H1 (cell line): ENCODE data around the gene CXADR. TPM values are rescaled to one million over a fixed set of nuclear protein-coding genes. Genes with fewer than 3 reads are reported as not detected.

Source experiments
- CTCF ChIA-PET: fragments of 300-600 bp; sonication (Branson Sonifier 250); formaldehyde crosslinking; loops from one replicate; lab custom pipeline; 2021; ENCODE audit not compliant: partially characterized antibody; lab: Charles Lee
- POLR2A ChIA-PET: fragments of 300-600 bp; sonication (Branson Sonifier 250); formaldehyde crosslinking; loops from one replicate; lab custom pipeline; 2021; ENCODE audit warnings: inconsistent platforms; ENCODE audit not compliant: partially characterized antibody; lab: Charles Lee
- DNase-seq, 2 experiments: peaks; one replicate each; pipeline versions ENCODE4 v3.0.0 to v3.0.0-alpha.2; 2010 to 2022; ENCODE audit warnings: low spot score in 2 of 2, low read depth in 1 of 2, mixed read lengths in 1 of 2
- FAIRE-seq: peaks from 2 replicates; lab custom pipeline; 2011; peaks lifted over from hg19 to GRCh38; lab: Jason Lieb, UNC
- H2AFZ ChIP-seq: 2 replicates; pipeline ENCODE4 v1.8.1; 2012; ENCODE audit warnings: low read length, inconsistent platforms
- H2AK5ac ChIP-seq: 2 replicates; pipeline ENCODE4 v1.6.1; 2013; ENCODE audit warnings: low read depth, low read length
- H2BK120ac ChIP-seq: replicated peaks from 2 replicates; pipeline ENCODE3; 2013; ENCODE audit warnings: low read depth, low read length, inconsistent platforms
- H2BK12ac ChIP-seq: 2 replicates; pipeline ENCODE4 v1.6.1; 2013; ENCODE audit warnings: low read depth, low read length
- H2BK15ac ChIP-seq: 2 replicates; pipeline ENCODE4 v1.6.1; 2013; ENCODE audit warnings: low read length
- H2BK20ac ChIP-seq: 2 replicates; pipeline ENCODE4 v1.6.1; 2013; ENCODE audit warnings: low read length
- H2BK5ac ChIP-seq: 2 replicates; pipeline ENCODE4 v1.6.1; 2013; ENCODE audit warnings: low read depth, low read length
- H3K14ac ChIP-seq: 2 replicates; pipeline ENCODE4 v1.6.1; 2013; ENCODE audit warnings: inconsistent platforms; ENCODE audit not compliant: insufficient read length
- H3K18ac ChIP-seq: 2 replicates; pipeline ENCODE4 v1.6.1; 2013; ENCODE audit warnings: low read length; ENCODE audit errors: extremely low read depth
- H3K23ac ChIP-seq: 2 replicates; pipeline ENCODE4 v1.6.1; 2013; ENCODE audit warnings: inconsistent platforms; ENCODE audit not compliant: insufficient read length
- H3K23me2 ChIP-seq: 2 replicates; pipeline ENCODE4 v1.6.1; 2013; ENCODE audit warnings: low read depth, low read length
- H3K27ac ChIP-seq: 2 replicates; pipeline ENCODE4 v1.6.1; 2011; ENCODE audit warnings: low read depth, low read length, inconsistent platforms
- H3K27me3 ChIP-seq, 4 experiments: replicated peaks in 1 of 4; 1 replicate in 1 of 4; 2 replicates in 3 of 4; pipeline versions ENCODE4 v1.6.1 to v1.8.1; 2011 to 2013; ENCODE audit warnings: low read length in 3 of 4, mild to moderate bottlenecking in 3 of 4, inconsistent platforms in 2 of 4, mixed read lengths in 2 of 4, moderate library complexity in 1 of 4; ENCODE audit not compliant: control insufficient read depth in 3 of 4, insufficient read depth in 3 of 4; ENCODE audit errors: extremely low read depth in 1 of 4
- H3K36me3 ChIP-seq, 4 experiments: 2 replicates each; pipeline versions ENCODE4 v1.6.1 to v1.8.1; 2011 to 2013; ENCODE audit warnings: mild to moderate bottlenecking in 4 of 4, low read length in 3 of 4, moderate library complexity in 2 of 4, control low read depth in 1 of 4, inconsistent platforms in 1 of 4; ENCODE audit not compliant: insufficient read depth in 4 of 4, control insufficient read depth in 2 of 4
- H3K4ac ChIP-seq: replicated peaks from 2 replicates; pipeline ENCODE3; 2013; ENCODE audit warnings: low read length, low read depth, mixed read lengths, inconsistent platforms; ENCODE audit not compliant: insufficient read length
- H3K4me1 ChIP-seq, 4 experiments: replicated peaks in 1 of 4; 1 replicate in 1 of 4; 2 replicates in 3 of 4; pipeline versions ENCODE4 v1.6.1 to v1.8.1; 2011 to 2013; ENCODE audit warnings: low read length in 3 of 4, inconsistent platforms in 2 of 4, mixed read lengths in 1 of 4; ENCODE audit not compliant: insufficient read depth in 4 of 4, control insufficient read depth in 3 of 4
- H3K4me2 ChIP-seq, 2 experiments: 2 replicates each; pipeline versions ENCODE4 v1.6.1 to v1.8.1; 2011 to 2013; ENCODE audit warnings: low read depth in 2 of 2, low read length in 2 of 2, control low read depth in 1 of 2, inconsistent platforms in 1 of 2, mild to moderate bottlenecking in 1 of 2; ENCODE audit not compliant: insufficient read depth in 1 of 2
- H3K4me3 ChIP-seq, 4 experiments: fragments of 200-600, 300-600 bp in 1 of 4; sonication (generic), shearing (Covaris generic), sonication (Bioruptor Twin) in 1 of 4; 2 replicates each; pipeline versions ENCODE4 v1.5.1 to v1.8.1; 2011 to 2016; ENCODE audit warnings: low read length in 4 of 4, low read depth in 3 of 4, control low read depth in 2 of 4, inconsistent platforms in 2 of 4, mild to moderate bottlenecking in 2 of 4, mixed read lengths in 1 of 4, moderate library complexity in 1 of 4; ENCODE audit not compliant: insufficient read depth in 2 of 4; ENCODE audit errors: extremely low read depth in 1 of 4
- H3K56ac ChIP-seq: replicated peaks from 2 replicates; pipeline ENCODE3; 2013; ENCODE audit warnings: low read depth, mild to moderate bottlenecking, mixed read lengths, low read length, inconsistent platforms; ENCODE audit not compliant: insufficient read length
- H3K79me1 ChIP-seq: 2 replicates; pipeline ENCODE4 v1.6.1; 2013; ENCODE audit warnings: low read depth, low read length, control low read depth
- H3K79me2 ChIP-seq, 2 experiments: 2 replicates each; pipeline versions ENCODE4 v1.6.1 to v1.8.1; 2012 to 2013; ENCODE audit warnings: low read length in 2 of 2, mild to moderate bottlenecking in 2 of 2, inconsistent platforms in 1 of 2; ENCODE audit not compliant: insufficient read depth in 2 of 2, control insufficient read depth in 1 of 2
- H3K9ac ChIP-seq, 4 experiments: replicated peaks in 1 of 4; 1 replicate in 1 of 4; 2 replicates in 3 of 4; pipeline versions ENCODE4 v1.6.1 to v1.8.1; 2011 to 2013; ENCODE audit warnings: low read depth in 3 of 4, low read length in 3 of 4, control low read depth in 2 of 4, mild to moderate bottlenecking in 2 of 4, moderate library complexity in 2 of 4, inconsistent platforms in 1 of 4; ENCODE audit errors: extremely low read depth in 1 of 4
- H3K9me3 ChIP-seq, 2 experiments: 2 replicates each; pipeline versions ENCODE4 v1.6.1 to v1.8.1; 2012 to 2013; ENCODE audit warnings: mild to moderate bottlenecking in 2 of 2, moderate library complexity in 2 of 2, control low read depth in 1 of 2, inconsistent platforms in 1 of 2, low read depth in 1 of 2, low read length in 1 of 2, mixed read lengths in 1 of 2; ENCODE audit not compliant: insufficient read depth in 2 of 2
- H4K20me1 ChIP-seq, 2 experiments: replicated peaks in 1 of 2; 2 replicates each; pipeline versions ENCODE3 to v1.8.1; 2011 to 2013; ENCODE audit warnings: inconsistent platforms in 2 of 2, low read length in 2 of 2, mild to moderate bottlenecking in 1 of 2; ENCODE audit not compliant: insufficient read depth in 2 of 2, control insufficient read depth in 1 of 2
- H4K5ac ChIP-seq: 2 replicates; pipeline ENCODE4 v1.6.1; 2013; ENCODE audit warnings: low read length, low read depth, mixed read lengths, inconsistent platforms; ENCODE audit not compliant: insufficient read length
- H4K8ac ChIP-seq: 2 replicates; pipeline ENCODE4 v1.8.0; 2013; ENCODE audit warnings: mild to moderate bottlenecking, moderate library complexity, low read length, inconsistent platforms; ENCODE audit not compliant: insufficient read depth; ENCODE audit errors: extremely low read depth
- H4K91ac ChIP-seq: replicated peaks from 2 replicates; pipeline ENCODE3; 2013; ENCODE audit warnings: low read length, mixed read lengths, inconsistent platforms; ENCODE audit not compliant: insufficient read length
- CBX8 ChIP-seq: fragments of 300-800, 300-1000 bp; sonication (generic); IDR thresholded peaks from 2 replicates; pipeline ENCODE4 v1.7.1; 2016; ENCODE audit warnings: low read depth, low read length, borderline replicate concordance
- CEBPB ChIP-seq: IDR thresholded peaks from 2 replicates; pipeline ENCODE4 v1.6.1; 2012; ENCODE audit warnings: low read depth, low read length
- CTBP2 ChIP-seq: IDR thresholded peaks from 2 replicates; pipeline ENCODE4 v1.7.0; 2011; ENCODE audit warnings: borderline replicate concordance, mild to moderate bottlenecking, moderate library complexity, mixed read lengths, low read length; ENCODE audit not compliant: insufficient read depth, insufficient read length
- EZH2 ChIP-seq: fragments of 200-600 bp; sonication (generic); IDR thresholded peaks from 2 replicates; pipeline ENCODE4 v1.7.1; 2012; ENCODE audit warnings: low read depth, mild to moderate bottlenecking, moderate library complexity, low read length, inconsistent platforms; ENCODE audit not compliant: severe bottlenecking
- GTF2F1 ChIP-seq: IDR thresholded peaks from 2 replicates; pipeline ENCODE4 v1.6.1; 2012; ENCODE audit warnings: low read depth, low read length, improper control_type of control experiment, borderline replicate concordance
- POU5F1 ChIP-seq: IDR thresholded peaks from 2 replicates; pipeline ENCODE4 v1.6.1; 2011; ENCODE audit warnings: low read depth, mild to moderate bottlenecking, low read length, moderate library complexity
- RAD21 ChIP-seq, 2 experiments: IDR thresholded peaks in 1 of 2; conservative IDR thresholded peaks in 1 of 2; 2 replicates each; pipeline ENCODE4 v1.6.1; 2011; ENCODE audit warnings: low read depth in 2 of 2, low read length in 2 of 2, improper control_type of control experiment in 1 of 2, inconsistent platforms in 1 of 2, mild to moderate bottlenecking in 1 of 2, moderate library complexity in 1 of 2
- SAP30 ChIP-seq: fragments of 300-600 bp; sonication (generic); IDR thresholded peaks from 2 replicates; pipeline ENCODE4 v1.7.1; 2012; ENCODE audit warnings: low read length, moderate library complexity, mild to moderate bottlenecking, inconsistent platforms; ENCODE audit not compliant: insufficient read depth, insufficient replicate concordance
- SIX5 ChIP-seq: IDR thresholded peaks from 2 replicates; pipeline ENCODE4 v1.6.1; 2011; ENCODE audit warnings: mild to moderate bottlenecking, low read depth, low read length
- SUZ12 ChIP-seq: fragments of 200-600 bp; sonication (generic); IDR thresholded peaks from 2 replicates; pipeline ENCODE4 v1.6.1; 2012; ENCODE audit warnings: mild to moderate bottlenecking, inconsistent platforms, low read length, moderate library complexity, mixed read lengths
- TEAD4 ChIP-seq: IDR thresholded peaks from 2 replicates; pipeline ENCODE4 v1.6.1; 2012; ENCODE audit warnings: low read depth, low read length, inconsistent platforms, mixed read lengths
- WGBS, 2 experiments: shearing (Covaris generic) in 1 of 2; methylation state at CpG; one replicate each; pipeline versions ENCODE4 v1.1.6 to v1.1.7; 2013 to 2015; ENCODE audit warnings: low lambda C conversion rate in 2 of 2, mixed read lengths in 2 of 2, inconsistent platforms in 1 of 2, low coverage in 1 of 2, missing lambda C conversion rate in 1 of 2; ENCODE audit not compliant: insufficient replicate concordance in 2 of 2, insufficient coverage in 1 of 2, insufficient read length in 1 of 2; ENCODE audit errors: extremely low coverage in 1 of 2, missing lambda C conversion rate in 1 of 2; 5-methylcytosine and 5-hydroxymethylcytosine counted together
- polyA plus RNA-seq, 7 experiments: library from polyadenylated mRNA; depleted of rRNA in 3 of 7; stranded (reverse) in 5 of 7; unstranded in 2 of 7; fragments of >200 nt in 5 of 7; fragments of 200-250 nt in 2 of 7; gene quantifications; 1 replicate in 5 of 7; 2 replicates in 1 of 7; 4 replicates in 1 of 7; pipeline versions ENCODE4 v1.2.1 to v1.2.3, GENCODE V29; 2011 to 2013; ENCODE audit warnings: missing spikeins in 2 of 7, mixed read lengths in 2 of 7
- total RNA-seq: library from RNA; stranded (reverse); fragmentation: NEBNext Ultra II Directional; extraction: Animal tissue kit (Norgen Biotek cat#: 25700); gene quantifications from 2 replicates; pipeline ENCODE4 v1.2.1, GENCODE V29; 2021
- TF ChIP-seq, protein P1 (sequence below): IDR thresholded peaks from 2 replicates; pipeline ENCODE4 v1.6.1; 2011; ENCODE audit warnings: low read length, improper control_type of control experiment

The CXADR gene
- total and polyA plus RNA-seq, 2 of the 8 experiments (the other 6 are each of a cell fraction or from before 2014, with no cell fraction given), result 45.6 to 145 TPM

DNA sequence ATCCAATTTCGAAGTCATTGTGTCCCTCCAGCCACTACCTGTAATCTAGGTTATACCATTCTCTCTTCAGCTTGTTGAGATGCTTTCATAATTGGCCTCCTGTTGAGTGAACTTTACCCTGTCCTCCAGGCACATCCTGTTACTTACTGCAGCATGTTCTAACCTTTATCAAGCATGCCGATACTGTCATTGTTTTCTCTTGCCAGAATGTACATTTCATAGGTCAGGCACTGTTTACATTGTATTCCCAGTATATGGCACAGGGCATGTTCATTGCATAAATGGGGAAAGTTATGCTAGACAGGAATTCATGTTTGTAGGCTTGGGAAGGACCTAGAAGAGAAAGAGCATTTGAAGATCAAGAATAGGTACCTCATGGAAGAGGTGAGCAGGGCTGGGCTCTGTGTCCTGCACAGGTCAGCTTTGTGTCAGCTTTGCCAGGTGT lies 10.2 kb downstream of the CXADR start:
- no peak overlapping the region for H2BK5ac ChIP-seq
- CTCF ChIA-PET, result interaction anchor here (0.9 to 2.9 kb wide), 3 partner anchors 11 to 20 kb away, joined by 3 to 12 read pairs (median 5); partner anchors contain the start of gene CXADR
- H3K27ac ChIP-seq, result no peak overlapping the region
- H2AFZ ChIP-seq, result no peak overlapping the region
- H3K4me3 ChIP-seq, result no peak overlapping the region
- no peak overlapping the region for H4K8ac ChIP-seq
- H3K23me2 ChIP-seq, result no peaks in the 10 kb centered on the region
- WGBS, 2 experiments, result 88% methylated on average over 2 of the region's 2 CpGs; no CpG with 5 or more reads in 1 of the 2 experiments
- H3K9ac ChIP-seq, result no peak overlapping the region
- H3K79me2 ChIP-seq, result peaks cover 76 to 100% of the 10 kb centered on the region in 2 experiments
- H2BK20ac ChIP-seq, result no peak overlapping the region
- H2BK15ac ChIP-seq, result no peak overlapping the region
- no peak overlapping the region for H2AK5ac ChIP-seq
- H3K14ac ChIP-seq, result no peak overlapping the region
- no peaks in the 10 kb centered on the region for H3K9me3 ChIP-seq
- no peak overlapping the region for H4K5ac ChIP-seq
- H3K4me2 ChIP-seq, result no peak overlapping the region; a peak in 1 of 4 replicates
- no peak overlapping the region for H3K18ac ChIP-seq
- no peak overlapping the region for H2BK120ac ChIP-seq
- POLR2A ChIA-PET, result interaction anchor here (1.0 to 12.6 kb wide), 4 partner anchors 8 to 27 kb away, joined by 3 to 144 read pairs (median 4); partner anchors contain the start of gene CXADR
- H3K27me3 ChIP-seq, result no peaks in the 10 kb centered on the region
- H3K4ac ChIP-seq, result no peak overlapping the region
- H3K4me1 ChIP-seq, result peaks cover 2 to 20% (median 17%) of the 10 kb centered on the region in 4 experiments; a peak in 5 of 7 replicates
- H4K91ac ChIP-seq, result no peak overlapping the region
- H3K79me1 ChIP-seq, result peaks cover 8% of the 10 kb centered on the region
- H3K23ac ChIP-seq, result no peak overlapping the region
- H3K36me3 ChIP-seq, result peaks cover 0 to 17% (median 0%) of the 10 kb centered on the region in 4 experiments; a peak in 2 of 8 replicates
- peaks cover 45 to 50% of the 10 kb centered on the region in 2 experiments for H4K20me1 ChIP-seq
- H3K56ac ChIP-seq, result no peak overlapping the region
- DNase-seq, result no peak
- H2BK12ac ChIP-seq, result no peak overlapping the region
- FAIRE-seq, result no peak
- TF ChIP-seq SUZ12 (no peak), CEBPB (no peak), TEAD4 (no peak), EZH2 (no peak), POU5F1 (no peak), RAD21 (IDR thresholded peaks at IDR 0.05 in 1 of 2, conservative IDR thresholded peaks at IDR 0.05 in 1 of 2; ENCODE audit: low read depth in 2 of 2, low read length in 2 of 2) (no peak), SAP30 (no peak), CTBP2 (no peak), GTF2F1 (no peak), SIX5 (no peak), CBX8 (no peak)
- TF ChIP-seq, protein P1, sequence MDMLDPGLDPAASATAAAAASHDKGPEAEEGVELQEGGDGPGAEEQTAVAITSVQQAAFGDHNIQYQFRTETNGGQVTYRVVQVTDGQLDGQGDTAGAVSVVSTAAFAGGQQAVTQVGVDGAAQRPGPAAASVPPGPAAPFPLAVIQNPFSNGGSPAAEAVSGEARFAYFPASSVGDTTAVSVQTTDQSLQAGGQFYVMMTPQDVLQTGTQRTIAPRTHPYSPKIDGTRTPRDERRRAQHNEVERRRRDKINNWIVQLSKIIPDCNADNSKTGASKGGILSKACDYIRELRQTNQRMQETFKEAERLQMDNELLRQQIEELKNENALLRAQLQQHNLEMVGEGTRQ, result no peak
